GM12878 (cell line): ENCODE measurements around the gene ARHGAP44. TPM values are rescaled to one million over a fixed set of nuclear protein-coding genes. Genes with fewer than 3 reads are reported as not detected.

Source experiments
- ATAC-seq: fragments of 200-7000 bp; cut with Tn5 transposase; 3 replicates; pipeline ENCODE4 v1.9.1; 2020; ENCODE audit warnings: mild to moderate bottlenecking, moderate library complexity
- BruUV-seq: library from RNA; stranded (reverse); fragments of 400-500 nt; replicated peaks from 2 replicates; lab custom pipeline; 2021; lab: Mats Ljungman, UMichigan
- CTCF ChIA-PET: fragments of 300-600 bp; sonication (Branson Sonifier 250); formaldehyde crosslinking; extraction: SDS; loops from one replicate; lab custom pipeline; 2021; ENCODE audit warnings: inconsistent platforms; lab: Yijun Ruan, JAX
- POLR2A ChIA-PET: fragments of 350-600 bp; formaldehyde crosslinking; extraction: SDS; loops from one replicate; lab custom pipeline; 2021; ENCODE audit warnings: inconsistent platforms; lab: Charles Lee
- RAD21 ChIA-PET: fragments of 300-600 bp; sonication (Branson Sonifier 250); formaldehyde crosslinking; loops from one replicate; lab custom pipeline; 2023; ENCODE audit warnings: antibody characterized with exemption; ENCODE audit not compliant: unreplicated experiment; lab: Charles Lee
- SMC1A ChIA-PET: fragments of 300-600 bp; sonication (Branson Sonifier 250); formaldehyde crosslinking; loops from one replicate; lab custom pipeline; 2023; ENCODE audit not compliant: unreplicated experiment, uncharacterized antibody; lab: Charles Lee
- DNase-seq: peaks from one replicate; pipeline ENCODE4 v3.0.0-alpha.2; 2011; ENCODE audit warnings: low read depth, low spot score
- FAIRE-seq: peaks from 3 replicates; lab custom pipeline; 2011; peaks lifted over from hg19 to GRCh38; lab: Jason Lieb, UNC
- H2AFZ ChIP-seq: 2 replicates; pipeline ENCODE4 v1.6.0; 2011; ENCODE audit warnings: low read depth, low read length, control low read depth; ENCODE audit not compliant: control insufficient read depth
- H3K27ac ChIP-seq: 2 replicates; pipeline ENCODE4 v1.5.1; 2011; ENCODE audit warnings: control low read depth; ENCODE audit not compliant: control insufficient read depth, insufficient read depth
- H3K27me3 ChIP-seq, 2 experiments: replicated peaks in 1 of 2; 2 replicates each; pipeline versions ENCODE4 v1.6.0 to v1.6.1; 2011; ENCODE audit warnings: low read length in 1 of 2; ENCODE audit not compliant: control insufficient read depth in 2 of 2, insufficient read depth in 2 of 2
- H3K36me3 ChIP-seq, 2 experiments: 2 replicates each; pipeline ENCODE4 v1.5.1; 2011; ENCODE audit warnings: low read length in 1 of 2; ENCODE audit not compliant: control insufficient read depth in 2 of 2, insufficient read depth in 2 of 2
- H3K4me1 ChIP-seq: 2 replicates; pipeline ENCODE4 v1.6.1; 2011; ENCODE audit warnings: mild to moderate bottlenecking, low read length, moderate library complexity, mixed read lengths; ENCODE audit not compliant: control insufficient read depth, insufficient read depth
- H3K4me2 ChIP-seq: 2 replicates; pipeline ENCODE4 v1.6.0; 2011; ENCODE audit warnings: control low read depth; ENCODE audit not compliant: control insufficient read depth, insufficient read depth
- H3K4me3 ChIP-seq: fragments of 200-600 bp; sonication (generic); 2 replicates; pipeline ENCODE4 v1.5.1; 2016
- H3K79me2 ChIP-seq: 2 replicates; pipeline ENCODE4 v1.6.0; 2011; ENCODE audit warnings: low read length; ENCODE audit not compliant: control insufficient read depth, insufficient read depth
- H3K9ac ChIP-seq: 2 replicates; pipeline ENCODE4 v1.8.0; 2011; ENCODE audit warnings: low read length, control low read depth, mixed read lengths; ENCODE audit not compliant: control insufficient read depth, insufficient read depth
- H3K9me3 ChIP-seq: replicated peaks from 3 replicates; pipeline ENCODE4 v1.5.1; 2011; ENCODE audit warnings: mild to moderate bottlenecking, low read length; ENCODE audit not compliant: control insufficient read depth, insufficient read depth
- H4K20me1 ChIP-seq: 2 replicates; pipeline ENCODE4 v1.6.0; 2011; ENCODE audit not compliant: control insufficient read depth, insufficient read depth
- CBX3 ChIP-seq: fragments of 200-600 bp; sonication (generic); IDR thresholded peaks from 2 replicates; pipeline ENCODE4 v1.6.1; 2016; ENCODE audit warnings: low read depth, borderline replicate concordance
- CHD1 ChIP-seq: IDR thresholded peaks from 2 replicates; pipeline ENCODE4 v1.6.1; 2012; ENCODE audit warnings: low read depth, low read length, improper control_type of control experiment
- FOXM1 ChIP-seq: IDR thresholded peaks from 2 replicates; pipeline ENCODE4 v1.6.1; 2012; ENCODE audit warnings: low read depth, mild to moderate bottlenecking, inconsistent platforms, low read length, moderate library complexity
- IRF4 ChIP-seq: IDR thresholded peaks from 2 replicates; pipeline ENCODE4 v1.6.1; 2011; ENCODE audit warnings: low read depth, low read length
- KDM1A ChIP-seq: fragments of 200-600 bp; sonication (generic); IDR thresholded peaks from 2 replicates; pipeline ENCODE4 v1.6.1; 2016; ENCODE audit warnings: borderline replicate concordance
- MEF2B ChIP-seq: fragments of 450-650 bp; IDR thresholded peaks from 2 replicates; pipeline ENCODE4 v1.6.1; 2018; ENCODE audit warnings: mild to moderate bottlenecking, moderate library complexity; ENCODE audit not compliant: partially characterized antibody, poor library complexity, severe bottlenecking
- PML ChIP-seq: IDR thresholded peaks from 2 replicates; pipeline ENCODE4 v1.6.1; 2012; ENCODE audit warnings: low read length, inconsistent platforms
- RELA ChIP-seq: fragments of 450-650 bp; IDR thresholded peaks from 2 replicates; pipeline ENCODE4 v1.8.0; 2014; ENCODE audit warnings: borderline replicate concordance; ENCODE audit not compliant: partially characterized antibody
- SMARCA5 ChIP-seq: fragments of 450-650 bp; IDR thresholded peaks from 2 replicates; pipeline ENCODE4 v1.6.1; 2017; ENCODE audit warnings: mild to moderate bottlenecking
- SREBF1 ChIP-seq: IDR thresholded peaks from 2 replicates; pipeline ENCODE4 v1.6.1; 2012; ENCODE audit warnings: mild to moderate bottlenecking, low read length
- SREBF2 ChIP-seq: IDR thresholded peaks from 2 replicates; pipeline ENCODE4 v1.6.1; 2012; ENCODE audit warnings: mild to moderate bottlenecking, low read length
- TAF1 ChIP-seq: IDR thresholded peaks from 2 replicates; pipeline ENCODE4 v1.6.1; 2011; ENCODE audit warnings: mild to moderate bottlenecking, low read depth, low read length, borderline replicate concordance
- TARDBP ChIP-seq: IDR thresholded peaks from 2 replicates; pipeline ENCODE4 v1.6.1; 2016; ENCODE audit warnings: borderline replicate concordance
- TCF12 ChIP-seq: IDR thresholded peaks from 2 replicates; pipeline ENCODE4 v1.6.1; 2011; ENCODE audit warnings: low read depth, mild to moderate bottlenecking, low read length
- ZSCAN29 ChIP-seq: fragments of 450-650 bp; IDR thresholded peaks from 2 replicates; pipeline ENCODE4 v1.6.1; 2017; ENCODE audit warnings: mild to moderate bottlenecking, moderate library complexity
- WGBS: methylation state at CpG from one replicate; pipeline ENCODE4 v1.1.6; 2016; ENCODE audit warnings: low lambda C conversion rate; ENCODE audit not compliant: insufficient replicate concordance, insufficient coverage; ENCODE audit errors: missing lambda C conversion rate; 5-methylcytosine and 5-hydroxymethylcytosine counted together
- in situ Hi-C: fragments of 300-500 bp; cut with MboI; formaldehyde crosslinking; loops from 9 replicates; pipeline ENCODE4 v1.14.3; 2018; ENCODE audit warnings: mixed read lengths
- intact Hi-C: fragments of 100-400 bp; cut with micrococcal nuclease; formaldehyde crosslinking; loops from one replicate; pipeline ENCODE4 v1.14.2; 2022; ENCODE audit not compliant: unreplicated experiment
- polyA plus RNA-seq, 11 experiments: library from polyadenylated mRNA; depleted of rRNA in 4 of 11; unstranded in 6 of 11; stranded (reverse) in 5 of 11; fragments of >200 nt; fragmentation: Nextera tagmentation in 4 of 11; fragmentation: Illumina TruSeq in 1 of 11; extraction: Ambion mirVana in 4 of 11; extraction: Trizol in 1 of 11; gene quantifications; 1 replicate in 1 of 11; 2 replicates in 10 of 11; pipeline versions ENCODE4 v1.2.1 to v1.2.3, GENCODE V29; 2011 to 2016; ENCODE audit warnings: inconsistent platforms in 2 of 11, missing spikeins in 2 of 11, low read depth in 1 of 11
- total RNA-seq, 4 experiments: library from RNA; depleted of rRNA in 3 of 4; stranded (reverse); fragments of >200 nt in 3 of 4; fragmentation: Illumina TruSeq in 1 of 4; extraction: Trizol in 1 of 4; gene quantifications; 2 replicates each; pipeline versions ENCODE4 v1.2.1 to v1.2.3, GENCODE V29; 2013 to 2021
- TF ChIP-seq, protein P1 (sequence below): fragments of 150-350 bp; IDR thresholded peaks from 2 replicates; pipeline ENCODE4 v1.6.1; 2014; ENCODE audit warnings: mild to moderate bottlenecking, low read depth, low read length
- TF ChIP-seq, protein P2 (sequence below): IDR thresholded peaks from 2 replicates; pipeline ENCODE4 v1.6.1; 2012; ENCODE audit warnings: low read length, inconsistent platforms
- TF ChIP-seq, protein P3 (sequence below): IDR thresholded peaks from 2 replicates; pipeline ENCODE4 v1.6.1; 2012; ENCODE audit warnings: low read depth, low read length, improper control_type of control experiment

ARHGAP44 gene
- total and polyA plus RNA-seq, 10 of the 15 experiments (the other 5 are each of a cell fraction or from before 2014, with no cell fraction given), result 0.11 to 1.2 (median 0.48) TPM

DNA sequence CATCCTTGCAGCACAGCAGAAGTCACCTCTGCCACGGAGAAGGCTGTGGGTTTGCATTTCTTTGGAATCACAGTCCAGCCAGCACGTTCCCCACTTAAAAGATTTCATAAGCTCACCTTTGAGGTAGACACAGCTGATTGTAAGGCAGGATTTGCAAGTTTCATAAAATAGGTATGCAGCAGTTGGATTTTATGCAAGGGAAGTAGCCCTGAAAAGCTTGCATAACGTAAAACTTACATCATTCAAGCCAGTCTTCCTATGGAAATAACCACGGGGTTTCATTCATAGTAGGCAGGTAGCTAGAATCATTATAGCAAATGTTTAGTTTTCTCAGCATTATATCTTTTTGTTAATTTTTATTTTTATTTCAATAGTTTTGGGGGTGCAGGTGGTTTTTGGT, 49.8 kb upstream of the ARHGAP44 start:
- ChIA-PET POLR2A (no interaction called here), SMC1A (interaction anchor here (1.4 kb wide), 1 partner anchor 558 kb away, joined by 5 read pairs; no protein-coding TSS in a partner anchor), RAD21 (no interaction called here), CTCF (no interaction called here)
- H3K27ac ChIP-seq, result no peak overlapping the region
- no peak for DNase-seq
- TF ChIP-seq, protein P1, sequence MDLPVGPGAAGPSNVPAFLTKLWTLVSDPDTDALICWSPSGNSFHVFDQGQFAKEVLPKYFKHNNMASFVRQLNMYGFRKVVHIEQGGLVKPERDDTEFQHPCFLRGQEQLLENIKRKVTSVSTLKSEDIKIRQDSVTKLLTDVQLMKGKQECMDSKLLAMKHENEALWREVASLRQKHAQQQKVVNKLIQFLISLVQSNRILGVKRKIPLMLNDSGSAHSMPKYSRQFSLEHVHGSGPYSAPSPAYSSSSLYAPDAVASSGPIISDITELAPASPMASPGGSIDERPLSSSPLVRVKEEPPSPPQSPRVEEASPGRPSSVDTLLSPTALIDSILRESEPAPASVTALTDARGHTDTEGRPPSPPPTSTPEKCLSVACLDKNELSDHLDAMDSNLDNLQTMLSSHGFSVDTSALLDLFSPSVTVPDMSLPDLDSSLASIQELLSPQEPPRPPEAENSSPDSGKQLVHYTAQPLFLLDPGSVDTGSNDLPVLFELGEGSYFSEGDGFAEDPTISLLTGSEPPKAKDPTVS, result no peak
- TF ChIP-seq SREBF2 (no peak), FOXM1 (no peak), TARDBP (no peak), PML (no peak), SREBF1 (no peak), SMARCA5 (no peak), CBX3 (no peak), CHD1 (no peak), KDM1A (no peak), TAF1 (no peak), RELA (no peak), MEF2B (no peak), IRF4 (no peak), ZSCAN29 (no peak), TCF12 (no peak)
- TF ChIP-seq, protein P2, sequence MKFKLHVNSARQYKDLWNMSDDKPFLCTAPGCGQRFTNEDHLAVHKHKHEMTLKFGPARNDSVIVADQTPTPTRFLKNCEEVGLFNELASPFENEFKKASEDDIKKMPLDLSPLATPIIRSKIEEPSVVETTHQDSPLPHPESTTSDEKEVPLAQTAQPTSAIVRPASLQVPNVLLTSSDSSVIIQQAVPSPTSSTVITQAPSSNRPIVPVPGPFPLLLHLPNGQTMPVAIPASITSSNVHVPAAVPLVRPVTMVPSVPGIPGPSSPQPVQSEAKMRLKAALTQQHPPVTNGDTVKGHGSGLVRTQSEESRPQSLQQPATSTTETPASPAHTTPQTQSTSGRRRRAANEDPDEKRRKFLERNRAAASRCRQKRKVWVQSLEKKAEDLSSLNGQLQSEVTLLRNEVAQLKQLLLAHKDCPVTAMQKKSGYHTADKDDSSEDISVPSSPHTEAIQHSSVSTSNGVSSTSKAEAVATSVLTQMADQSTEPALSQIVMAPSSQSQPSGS, result no peak
- TF ChIP-seq, protein P3, sequence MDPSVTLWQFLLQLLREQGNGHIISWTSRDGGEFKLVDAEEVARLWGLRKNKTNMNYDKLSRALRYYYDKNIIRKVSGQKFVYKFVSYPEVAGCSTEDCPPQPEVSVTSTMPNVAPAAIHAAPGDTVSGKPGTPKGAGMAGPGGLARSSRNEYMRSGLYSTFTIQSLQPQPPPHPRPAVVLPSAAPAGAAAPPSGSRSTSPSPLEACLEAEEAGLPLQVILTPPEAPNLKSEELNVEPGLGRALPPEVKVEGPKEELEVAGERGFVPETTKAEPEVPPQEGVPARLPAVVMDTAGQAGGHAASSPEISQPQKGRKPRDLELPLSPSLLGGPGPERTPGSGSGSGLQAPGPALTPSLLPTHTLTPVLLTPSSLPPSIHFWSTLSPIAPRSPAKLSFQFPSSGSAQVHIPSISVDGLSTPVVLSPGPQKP, result no peak
- no peak overlapping the region for H2AFZ ChIP-seq
- H3K4me2 ChIP-seq, result no peak overlapping the region
- no peaks in the 10 kb centered on the region for H3K4me1 ChIP-seq
- intact Hi-C loops (no loop called here), in situ Hi-C loops (no loop called here)
- ATAC-seq, result no peak
- no peak overlapping the region for H3K4me3 ChIP-seq
- no TSS peak for BruUV-seq
- H3K9me3 ChIP-seq, result no peaks in the 10 kb centered on the region
- 37% methylated on average over 4 of the region's 4 CpGs for WGBS
- H4K20me1 ChIP-seq, result no peaks in the 10 kb centered on the region
- no peak for FAIRE-seq
- no peaks in the 10 kb centered on the region for H3K79me2 ChIP-seq
- H3K9ac ChIP-seq, result no peak overlapping the region
- no peaks in the 10 kb centered on the region for H3K27me3 ChIP-seq
- H3K36me3 ChIP-seq, result no peaks in the 10 kb centered on the region
